ENCODE measurements around the gene EPHB6. TPM values are rescaled to one million over a fixed set of nuclear protein-coding genes. Genes with fewer than 3 reads are reported as not detected.

Gene EPHB6
- total and polyA plus RNA-seq, 10 of the 15 experiments (the other 5 are each of a cell fraction or from before 2014, with no cell fraction given): 0.06 to 1.3 (median 0.37) TPM; not detected in 2

GRCh38 chr7:142878315-142878714 lies 23.4 kb downstream of the EPHB6 start:
- 4% methylated on average over 3 of the region's 3 CpGs for WGBS (ENCODE audit: insufficient coverage, insufficient replicate concordance, low lambda C conversion rate, missing lambda C conversion rate)
- ChIA-PET RAD21 (ENCODE audit: unreplicated experiment) (no interaction called here), SMC1A (ENCODE audit: uncharacterized antibody, unreplicated experiment) (no interaction called here), CTCF (interaction anchor here (1.2 to 7.1 kb wide), 2 partner anchors 125 to 337 kb away, joined by 3 to 123 read pairs; no protein-coding TSS in a partner anchor), POLR2A (no interaction called here)
- no peak for TF ChIP-seq PAX8 (IDR thresholded peaks at IDR 0.05)
- no peaks in the 10 kb centered on the region for H3K36me3 ChIP-seq (ENCODE audit: control insufficient read depth in 2 of 2, insufficient read depth in 2 of 2, low read length in 1 of 2)
- FAIRE-seq (no peak), ATAC-seq (no peak), DNase-seq (ENCODE audit: low read depth, low spot score) (no peak)
- H3K9me3 ChIP-seq (replicated peaks; ENCODE audit: control insufficient read depth, insufficient read depth, low read length): no peaks in the 10 kb centered on the region; the same call in 2 of the 3 replicates
- H3K27me3 ChIP-seq (replicated peaks in 1 of 2; ENCODE audit: control insufficient read depth in 2 of 2, insufficient read depth in 2 of 2, low read length in 1 of 2): 0 out of 4 replicates have a peak, but pooled peaks cover 0 to 2% of the 10 kb centered on the region in 2 experiments
- no TSS peak for BruUV-seq (replicated peaks)
- H3K4me3 ChIP-seq: no peak overlapping the region
- H3K4me1 ChIP-seq (ENCODE audit: control insufficient read depth, insufficient read depth, low read length): no peaks in the 10 kb centered on the region
- no peak overlapping the region for H3K9ac ChIP-seq (ENCODE audit: control insufficient read depth, insufficient read depth, low read length)
- intact Hi-C loops (cut with micrococcal nuclease; ENCODE audit: unreplicated experiment) (no loop called here), in situ Hi-C loops (cut with MboI) (loop anchor here (10.0 kb wide), 1 partner anchor 336 kb away; no protein-coding TSS in a partner anchor)
- no peaks in the 10 kb centered on the region for H4K20me1 ChIP-seq (ENCODE audit: control insufficient read depth, insufficient read depth)
- no peaks in the 10 kb centered on the region for H3K79me2 ChIP-seq (ENCODE audit: control insufficient read depth, insufficient read depth, low read length)
- H3K4me2 ChIP-seq (ENCODE audit: control insufficient read depth, insufficient read depth): no peak overlapping the region
- H3K27ac ChIP-seq (ENCODE audit: control insufficient read depth, insufficient read depth): no peak overlapping the region
- no peak overlapping the region for H2AFZ ChIP-seq (ENCODE audit: control insufficient read depth, low read depth, low read length)

GRCh38 chr7:142879060-142879459 lies 24.2 kb downstream of the EPHB6 start:
- Histone ChIP-seq H3K9me3 (replicated peaks; ENCODE audit: control insufficient read depth, insufficient read depth, low read length) (no peaks in the 10 kb centered on the region; the same call in 2 of the 3 replicates), H3K9ac (ENCODE audit: control insufficient read depth, insufficient read depth, low read length) (no peak overlapping the region), H3K36me3 (ENCODE audit: control insufficient read depth in 2 of 2, insufficient read depth in 2 of 2, low read length in 1 of 2) (no peaks in the 10 kb centered on the region), H2AFZ (ENCODE audit: control insufficient read depth, low read depth, low read length) (no peak overlapping the region), H3K4me3 (no peak overlapping the region), H3K27ac (ENCODE audit: control insufficient read depth, insufficient read depth) (no peak overlapping the region), H3K79me2 (ENCODE audit: control insufficient read depth, insufficient read depth, low read length) (no peaks in the 10 kb centered on the region), H4K20me1 (ENCODE audit: control insufficient read depth, insufficient read depth) (no peaks in the 10 kb centered on the region), H3K4me1 (ENCODE audit: control insufficient read depth, insufficient read depth, low read length) (no peaks in the 10 kb centered on the region), H3K4me2 (ENCODE audit: control insufficient read depth, insufficient read depth) (no peak overlapping the region), H3K27me3 (replicated peaks in 1 of 2; ENCODE audit: control insufficient read depth in 2 of 2, insufficient read depth in 2 of 2, low read length in 1 of 2) (0 out of 4 replicates have a peak, but pooled peaks cover 0 to 2% of the 10 kb centered on the region in 2 experiments)
- intact Hi-C loops (cut with micrococcal nuclease; ENCODE audit: unreplicated experiment) (no loop called here), in situ Hi-C loops (cut with MboI) (loop anchor here (10.0 kb wide), 1 partner anchor 336 kb away; no protein-coding TSS in a partner anchor)
- WGBS (ENCODE audit: insufficient coverage, insufficient replicate concordance, low lambda C conversion rate, missing lambda C conversion rate): 0% methylated on average over 5 of the region's 5 CpGs
- ChIA-PET CTCF (interaction anchor here (0.8 to 7.1 kb wide), 10 partner anchors 8 to 363 kb away, joined by 3 to 123 read pairs (median 4); no protein-coding TSS in a partner anchor), RAD21 (ENCODE audit: unreplicated experiment) (interaction anchor here (0.8 to 1.7 kb wide), 3 partner anchors 124 to 336 kb away, joined by 3 to 6 read pairs (median 5); no protein-coding TSS in a partner anchor), POLR2A (no interaction called here), SMC1A (ENCODE audit: uncharacterized antibody, unreplicated experiment) (interaction anchor here (1.4 to 4.6 kb wide), 4 partner anchors 25 to 336 kb away, joined by 3 to 39 read pairs (median 4); partner anchors contain the start of gene EPHB6)
- FAIRE-seq (no peak), ATAC-seq (no peak), DNase-seq (ENCODE audit: low read depth, low spot score) (no peak)
- no peak for TF ChIP-seq TCF3 (IDR thresholded peaks at IDR 0.05; ENCODE audit: borderline replicate concordance, insufficient read depth, low read depth, low read length)
- no peak for TF ChIP-seq POLR2AphosphoS2 (IDR thresholded peaks at IDR 0.05; ENCODE audit: low read depth, low read length)
- TF ChIP-seq MTA3 (IDR thresholded peaks at IDR 0.05; ENCODE audit: borderline replicate concordance, low read length): no peak
- no peak for TF ChIP-seq IKZF1 (conservative IDR thresholded peaks at IDR 0.05)
- no peak for TF ChIP-seq NFYB (IDR thresholded peaks at IDR 0.05; ENCODE audit: insufficient read depth, low read depth, low read length)
- TF ChIP-seq SUZ12 (IDR thresholded peaks at IDR 0.05; ENCODE audit: unreplicated experiment): no peak
- no peak for TF ChIP-seq KLF5 (IDR thresholded peaks at IDR 0.05; ENCODE audit: partially characterized antibody)
- no peak for TF ChIP-seq CTCF (IDR thresholded peaks at IDR 0.05 in 2 of 3, conservative IDR thresholded peaks at IDR 0.05 in 1 of 3; ENCODE audit: control insufficient read depth in 2 of 3, extremely low read depth in 1 of 3, insufficient read depth in 1 of 3, low read depth in 3 of 3, low read length in 3 of 3)
- no peak for TF ChIP-seq HDGF (IDR thresholded peaks at IDR 0.05)
- BruUV-seq (replicated peaks): no TSS peak
